ENCODE data around the gene MAP3K5. TPM values are rescaled to one million over a fixed set of nuclear protein-coding genes. Genes with fewer than 3 reads are reported as not detected.

MAP3K5 gene
- total and polyA plus RNA-seq, 3 donors from 2014 or later: 21.3 to 55.3 (median 46.1) TPM

- Histone ChIP-seq H3K4me3 (no peak overlapping the region), H3K27me3 (no peaks in the 10 kb centered on the region), H3K4me1 (peaks cover 8% of the 10 kb centered on the region), H3K36me3 (ENCODE audit: low read depth, missing control alignments) (no peaks in the 10 kb centered on the region), H3K27ac (no peak overlapping the region), H3K9me3 (no peaks in the 10 kb centered on the region)
- intact Hi-C loops (cut with DNase I; ENCODE audit: low total_unique reads): no loop called here
- TF ChIP-seq, protein P1, sequence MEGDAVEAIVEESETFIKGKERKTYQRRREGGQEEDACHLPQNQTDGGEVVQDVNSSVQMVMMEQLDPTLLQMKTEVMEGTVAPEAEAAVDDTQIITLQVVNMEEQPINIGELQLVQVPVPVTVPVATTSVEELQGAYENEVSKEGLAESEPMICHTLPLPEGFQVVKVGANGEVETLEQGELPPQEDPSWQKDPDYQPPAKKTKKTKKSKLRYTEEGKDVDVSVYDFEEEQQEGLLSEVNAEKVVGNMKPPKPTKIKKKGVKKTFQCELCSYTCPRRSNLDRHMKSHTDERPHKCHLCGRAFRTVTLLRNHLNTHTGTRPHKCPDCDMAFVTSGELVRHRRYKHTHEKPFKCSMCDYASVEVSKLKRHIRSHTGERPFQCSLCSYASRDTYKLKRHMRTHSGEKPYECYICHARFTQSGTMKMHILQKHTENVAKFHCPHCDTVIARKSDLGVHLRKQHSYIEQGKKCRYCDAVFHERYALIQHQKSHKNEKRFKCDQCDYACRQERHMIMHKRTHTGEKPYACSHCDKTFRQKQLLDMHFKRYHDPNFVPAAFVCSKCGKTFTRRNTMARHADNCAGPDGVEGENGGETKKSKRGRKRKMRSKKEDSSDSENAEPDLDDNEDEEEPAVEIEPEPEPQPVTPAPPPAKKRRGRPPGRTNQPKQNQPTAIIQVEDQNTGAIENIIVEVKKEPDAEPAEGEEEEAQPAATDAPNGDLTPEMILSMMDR (IDR thresholded peaks at IDR 0.05): no peak
- TF ChIP-seq POLR2A (IDR thresholded peaks at IDR 0.05): no peak
- DNase-seq: no peak
- WGBS, 2 donors: 84 to 85% methylated on average over 2 of the region's 2 CpGs
Observed at GRCh38 chr6:136795386-136795785, 3.1 kb upstream of the MAP3K5 start.

GRCh38 chr6:136793363-136793762, 1.1 kb upstream of the MAP3K5 start:
- no peaks in the 10 kb centered on the region for H3K9me3 ChIP-seq
- no peaks in the 10 kb centered on the region for H3K36me3 ChIP-seq (ENCODE audit: low read depth, missing control alignments)
- H3K27me3 ChIP-seq: no peaks in the 10 kb centered on the region
- H3K4me1 ChIP-seq: peaks cover 13% of the 10 kb centered on the region
- no peak for DNase-seq
- peak overlapping the region; percentile 96 to 99 for H3K27ac ChIP-seq
- intact Hi-C loops (cut with DNase I; ENCODE audit: low total_unique reads): loop anchor here (5.0 kb wide), 1 partner anchor 146 kb away; no protein-coding TSS in a partner anchor
- peak overlapping the region; percentile 89 to 94 for H3K4me3 ChIP-seq
- TF ChIP-seq, protein P1 (IDR thresholded peaks at IDR 0.05): no peak
- TF ChIP-seq POLR2A (IDR thresholded peaks at IDR 0.05): no peak
- 5 to 17% methylated on average over 8 of the region's 8 CpGs for WGBS, 2 donors

DNA sequence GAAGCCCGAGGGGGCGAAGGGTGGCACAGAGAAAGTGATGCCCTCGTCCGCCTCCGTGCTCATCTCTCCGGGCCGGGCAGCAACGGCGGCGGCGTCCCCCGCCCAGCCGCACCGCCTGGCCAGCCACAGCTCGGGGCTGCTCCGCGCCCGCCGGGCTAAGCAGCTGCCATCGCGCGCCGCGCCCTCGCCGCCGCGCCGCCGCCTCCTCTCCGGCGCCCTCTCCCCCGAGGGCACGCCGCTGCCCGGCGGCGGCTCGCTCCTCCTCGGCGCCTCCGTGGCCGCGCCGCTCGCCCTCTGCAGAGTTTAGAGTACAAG, 225 bp downstream of the MAP3K5 start:
- no peak for TF ChIP-seq POLR2A (IDR thresholded peaks at IDR 0.05)
- TF ChIP-seq, protein P1 (IDR thresholded peaks at IDR 0.05): no peak
- peak overlapping the region; percentile 96 to 99 for H3K27ac ChIP-seq
- H3K27me3 ChIP-seq: no peaks in the 10 kb centered on the region
- peaks cover 22% of the 10 kb centered on the region for H3K4me1 ChIP-seq
- H3K9me3 ChIP-seq: no peaks in the 10 kb centered on the region
- no peaks in the 10 kb centered on the region for H3K36me3 ChIP-seq (ENCODE audit: low read depth, missing control alignments)
- intact Hi-C loops (cut with DNase I; ENCODE audit: low total_unique reads): loop anchor here (5.0 kb wide), 1 partner anchor 145 kb away; no protein-coding TSS in a partner anchor
- no peak for DNase-seq
- 0 to 1% methylated on average over 2 to 44 of the region's 46 CpGs for WGBS, 2 donors
- peak overlapping the region; percentile 89 to 94 for H3K4me3 ChIP-seq

- WGBS, 2 donors: 0 to 1% methylated on average over 8 to 62 of the region's 62 CpGs
- Histone ChIP-seq H3K4me1 (peaks cover 25% of the 10 kb centered on the region), H3K36me3 (ENCODE audit: low read depth, missing control alignments) (no peaks in the 10 kb centered on the region), H3K4me3 (peak overlapping the region; percentile 89 to 94), H3K27me3 (no peaks in the 10 kb centered on the region), H3K9me3 (no peaks in the 10 kb centered on the region), H3K27ac (peak overlapping the region; percentile 91 to 96)
- TF ChIP-seq, protein P1 (IDR thresholded peaks at IDR 0.05): no peak
- no peak for TF ChIP-seq POLR2A (IDR thresholded peaks at IDR 0.05)
- intact Hi-C loops (cut with DNase I; ENCODE audit: low total_unique reads): loop anchor here (5.0 kb wide), 1 partner anchor 144 kb away; no protein-coding TSS in a partner anchor
- peak; percentile 85 for DNase-seq
Observed at GRCh38 chr6:136791296-136792094, 782 bp downstream of the MAP3K5 start.
